GM10248 (cell line): ENCODE results near the gene SPRED2.

ENCODE experiments used
- CTCF ChIA-PET: fragments of 300-600 bp; sonication (Branson Sonifier 250); formaldehyde crosslinking; extraction: SDS; loops from one replicate; lab custom pipeline; 2021; ENCODE audit warnings: antibody characterized with exemption; lab: Yijun Ruan, JAX
- POLR2A ChIA-PET: fragments of 350-650 bp; sonication (Branson Sonifier 250); formaldehyde crosslinking; extraction: SDS; loops from one replicate; lab custom pipeline; 2020; ENCODE audit warnings: antibody characterized with exemption; lab: Yijun Ruan, JAX
- DNase-seq: peaks from one replicate; pipeline ENCODE4 v3.0.0; 2012; ENCODE audit errors: extremely low spot score
- CTCF ChIP-seq: IDR thresholded peaks from 2 replicates; pipeline ENCODE4 v1.5.1; 2012; ENCODE audit warnings: mild to moderate bottlenecking, low read depth; ENCODE audit errors: extremely low read depth, missing control alignments, control extremely low read depth

The SPRED2 gene

GRCh38 chr2:65392609-65393008, 39.8 kb downstream of the SPRED2 start:
- ChIA-PET POLR2A (no interaction called here), CTCF (interaction anchor here (1.4 to 2.4 kb wide), 2 partner anchors 9 to 13 kb away, joined by 3 to 6 read pairs; no protein-coding TSS in a partner anchor)
- no peak for DNase-seq
- TF ChIP-seq CTCF = no peak

- POLR2A ChIA-PET = no interaction called here
- CTCF ChIA-PET = interaction anchor here (1.1 to 1.6 kb wide), 3 partner anchors 10 to 17 kb away, joined by 3 to 5 read pairs (median 3); no protein-coding TSS in a partner anchor
- no peak for TF ChIP-seq CTCF
- DNase-seq = peak; percentile 74
Measured at GRCh38 chr2:65390134-65390533, 42.3 kb downstream of the SPRED2 start.

- no peak for DNase-seq
- TF ChIP-seq CTCF = no peak
- POLR2A ChIA-PET = no interaction called here
- CTCF ChIA-PET = interaction anchor here (1.0 to 1.6 kb wide), 5 partner anchors 9 to 68 kb away, joined by 3 to 5 read pairs (median 3); no protein-coding TSS in a partner anchor
Measured at GRCh38 chr2:65389476-65389875, 42.9 kb downstream of the SPRED2 start.

- POLR2A ChIA-PET = interaction anchor here (1.2 kb wide), 1 partner anchor 42 kb away, joined by 3 read pairs; no protein-coding TSS in a partner anchor
- no peak for TF ChIP-seq CTCF
- CTCF ChIA-PET = interaction anchor here (0.7 to 1.6 kb wide), 6 partner anchors 14 to 67 kb away, joined by 3 to 5 read pairs (median 3); no protein-coding TSS in a partner anchor
Measured at GRCh38 chr2:65388596-65389390, 43.6 kb downstream of the SPRED2 start.

GRCh38 chr2:65388051-65388531, 44.3 kb downstream of the SPRED2 start:
- DNase-seq = peak; percentile 53
- POLR2A ChIA-PET = interaction anchor here (1.2 kb wide), 1 partner anchor 42 kb away, joined by 3 read pairs; no protein-coding TSS in a partner anchor
- CTCF ChIA-PET = interaction anchor here (0.7 to 1.9 kb wide), 4 partner anchors 9 to 48 kb away, joined by 3 to 6 read pairs (median 4); no protein-coding TSS in a partner anchor
- TF ChIP-seq CTCF = no peak

More at GRCh38 chr2:65388596-65389390, 43.6 kb downstream of the SPRED2 start:
- no peak for DNase-seq

- POLR2A ChIA-PET = no interaction called here
- no peak for TF ChIP-seq CTCF
- CTCF ChIA-PET = interaction anchor here (0.6 to 2.4 kb wide), 6 partner anchors 9 to 34 kb away, joined by 3 to 6 read pairs (median 4); no protein-coding TSS in a partner anchor
- no peak for DNase-seq
Measured at GRCh38 chr2:65386989-65387388, 45.4 kb downstream of the SPRED2 start.
